ENCODE results near the gene AQP4. TPM values are rescaled to one million over a fixed set of nuclear protein-coding genes. Genes with fewer than 3 reads are reported as not detected.

Gene AQP4
- total RNA-seq, 1 experiment from 2014 or later = not detected

GRCh38 chr18:26909599-26910290 lies 44.2 kb upstream of the AQP4 start:
- no peak overlapping the region for H3K4me3 ChIP-seq (ENCODE audit: low read depth in 2 of 2, low read length in 2 of 2)
- no peaks in the 10 kb centered on the region for H3K4me1 ChIP-seq (ENCODE audit: control insufficient read depth, insufficient read depth, low read length)
- intact Hi-C loops (cut with micrococcal nuclease; ENCODE audit: unreplicated experiment) = no loop called here
- no TSS peak for BruUV-seq (replicated peaks)
- CTCF ChIA-PET = no interaction called here
- no peaks in the 10 kb centered on the region for H3K9me3 ChIP-seq (ENCODE audit: control insufficient read depth, insufficient read depth, low read depth, low read length)
- DNase-seq (ENCODE audit: low read depth, low spot score) (no peak), ATAC-seq (no peak)
- no peak overlapping the region for H3K27ac ChIP-seq (ENCODE audit: low read length)
- H3K36me3 ChIP-seq (ENCODE audit: control insufficient read depth, insufficient read depth, low read length) = no peaks in the 10 kb centered on the region
- TF ChIP-seq SIN3A (IDR thresholded peaks at IDR 0.05; ENCODE audit: borderline replicate concordance, insufficient read depth, low read depth, low read length) (no peak), REST (IDR thresholded peaks at IDR 0.05; ENCODE audit: insufficient read depth in 1 of 2, low read depth in 2 of 2, low read length in 1 of 2) (no peak), POLR2AphosphoS5 (IDR thresholded peaks at IDR 0.05; ENCODE audit: low read depth, low read length) (no peak), CTCF (IDR thresholded peaks at IDR 0.05) (no peak), TCF7L2 (IDR thresholded peaks at IDR 0.05; ENCODE audit: low read depth, low read length) (no peak)
- POLR2A ChIA-PET = no interaction called here
- in situ Hi-C loops (cut with HindIII; ENCODE audit: low pct_unique_long_range_greater_than_20kb, low sequenced_read_pairs) = no loop called here
- no peaks in the 10 kb centered on the region for H3K27me3 ChIP-seq (ENCODE audit: control insufficient read depth, insufficient read depth, low read length)

- H3K27ac ChIP-seq (ENCODE audit: low read length) = no peak overlapping the region
These were observed 43.4 kb upstream of the AQP4 start for GRCh38 chr18:26908906-26909305.

More at GRCh38 chr18:26908906-26909305, 43.4 kb upstream of the AQP4 start:
- no peak overlapping the region for H3K4me3 ChIP-seq (ENCODE audit: low read depth in 2 of 2, low read length in 2 of 2)
- DNase-seq (ENCODE audit: low read depth, low spot score) = no peak
- no peak for TF ChIP-seq REST (IDR thresholded peaks at IDR 0.05; ENCODE audit: insufficient read depth in 1 of 2, low read depth in 2 of 2, low read length in 1 of 2)
- TF ChIP-seq SIN3A (IDR thresholded peaks at IDR 0.05; ENCODE audit: borderline replicate concordance, insufficient read depth, low read depth, low read length) = no peak
- TF ChIP-seq POLR2AphosphoS5 (IDR thresholded peaks at IDR 0.05; ENCODE audit: low read depth, low read length) = no peak
- no peak for TF ChIP-seq CTCF (IDR thresholded peaks at IDR 0.05)
- no peak for TF ChIP-seq TCF7L2 (IDR thresholded peaks at IDR 0.05; ENCODE audit: low read depth, low read length)
- POLR2A ChIA-PET = no interaction called here
- H3K27me3 ChIP-seq (ENCODE audit: control insufficient read depth, insufficient read depth, low read length) = no peaks in the 10 kb centered on the region
- no peaks in the 10 kb centered on the region for H3K9me3 ChIP-seq (ENCODE audit: control insufficient read depth, insufficient read depth, low read depth, low read length)
- no peaks in the 10 kb centered on the region for H3K36me3 ChIP-seq (ENCODE audit: control insufficient read depth, insufficient read depth, low read length)
- ATAC-seq = no peak
- intact Hi-C loops (cut with micrococcal nuclease; ENCODE audit: unreplicated experiment) (no loop called here), in situ Hi-C loops (cut with HindIII; ENCODE audit: low pct_unique_long_range_greater_than_20kb, low sequenced_read_pairs) (no loop called here)
- CTCF ChIA-PET = no interaction called here
- H3K4me1 ChIP-seq (ENCODE audit: control insufficient read depth, insufficient read depth, low read length) = no peaks in the 10 kb centered on the region
- BruUV-seq (replicated peaks) = no TSS peak

Data from Panc1 (cell line).